ENCODE results near the gene FRMD6.

FRMD6 gene

GRCh38 chr14:51726166-51726899 lies 74.6 kb downstream of the FRMD6 start:
- DNase-seq (ENCODE audit: extremely low spot score) = no peak
- ChIA-PET CTCF (no interaction called here), POLR2A (no interaction called here)
- TF ChIP-seq FOXM1 (IDR thresholded peaks at IDR 0.05; ENCODE audit: borderline replicate concordance) = no peak
- no peak for TF ChIP-seq ELF4 (IDR thresholded peaks at IDR 0.05)
- no peak for TF ChIP-seq SUZ12 (IDR thresholded peaks at IDR 0.05)
- no peak for TF ChIP-seq NFRKB (IDR thresholded peaks at IDR 0.05)
- no peak for TF ChIP-seq SP1 (IDR thresholded peaks at IDR 0.05)
- TF ChIP-seq FOXK2 (IDR thresholded peaks at IDR 0.05) = no peak
- no peak for TF ChIP-seq L3MBTL2 (conservative IDR thresholded peaks at IDR 0.05)
- no peak for TF ChIP-seq HDGF (IDR thresholded peaks at IDR 0.05; ENCODE audit: borderline replicate concordance)
- TF ChIP-seq ARNT (IDR thresholded peaks at IDR 0.05) = no peak
- no peak for TF ChIP-seq PKNOX1 (IDR thresholded peaks at IDR 0.05)

GRCh38 chr14:51727526-51727925 lies 75.8 kb downstream of the FRMD6 start:
- no peak for DNase-seq (ENCODE audit: extremely low spot score)
- TF ChIP-seq NFRKB (IDR thresholded peaks at IDR 0.05) (no peak), PKNOX1 (IDR thresholded peaks at IDR 0.05) (no peak), LEF1 (IDR thresholded peaks at IDR 0.05; ENCODE audit: borderline replicate concordance) (no peak), FOXM1 (IDR thresholded peaks at IDR 0.05; ENCODE audit: borderline replicate concordance) (no peak), L3MBTL2 (conservative IDR thresholded peaks at IDR 0.05) (no peak), ARNT (IDR thresholded peaks at IDR 0.05) (no peak), ELF4 (IDR thresholded peaks at IDR 0.05) (no peak), BHLHE40 (IDR thresholded peaks at IDR 0.05; ENCODE audit: borderline replicate concordance) (no peak), SP1 (IDR thresholded peaks at IDR 0.05) (no peak), TARDBP (IDR thresholded peaks at IDR 0.05) (no peak)
- ChIA-PET POLR2A (no interaction called here), CTCF (no interaction called here)

DNA sequence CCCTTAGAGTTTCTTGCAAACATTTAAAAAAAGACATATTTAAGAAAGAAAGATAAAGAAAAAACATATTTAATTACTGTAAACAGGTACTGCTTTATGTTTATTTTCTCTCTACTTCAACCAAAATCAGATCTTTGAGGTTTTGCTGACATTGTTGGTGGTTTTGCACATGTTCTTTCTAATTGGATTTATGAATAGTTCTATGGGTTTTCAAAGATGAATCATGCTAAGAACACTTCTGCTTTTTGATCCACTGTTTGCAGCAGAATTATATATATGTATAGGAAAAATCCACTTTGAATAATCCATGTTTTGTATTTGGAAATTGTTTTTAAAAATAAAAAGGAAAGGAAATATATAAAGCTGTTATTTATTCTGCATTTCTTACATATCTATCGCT lies 78.4 kb downstream of the FRMD6 start:
- no peak for DNase-seq (ENCODE audit: extremely low spot score)
- TF ChIP-seq L3MBTL2 (conservative IDR thresholded peaks at IDR 0.05) (no peak), TARDBP (IDR thresholded peaks at IDR 0.05) (no peak), BHLHE40 (IDR thresholded peaks at IDR 0.05; ENCODE audit: borderline replicate concordance) (no peak), ZNF384 (IDR thresholded peaks at IDR 0.05) (no peak), FOXA1 (IDR thresholded peaks at IDR 0.05) (no peak), FOXM1 (IDR thresholded peaks at IDR 0.05; ENCODE audit: borderline replicate concordance) (no peak), ELF4 (IDR thresholded peaks at IDR 0.05) (no peak), FOXK2 (IDR thresholded peaks at IDR 0.05) (no peak), HDGF (IDR thresholded peaks at IDR 0.05; ENCODE audit: borderline replicate concordance) (no peak), ARNT (IDR thresholded peaks at IDR 0.05) (no peak), PKNOX1 (IDR thresholded peaks at IDR 0.05) (no peak)
- ChIA-PET POLR2A (no interaction called here), CTCF (no interaction called here)

GRCh38 chr14:51730684-51731083 lies 79.0 kb downstream of the FRMD6 start:
- ChIA-PET POLR2A (no interaction called here), CTCF (no interaction called here)
- DNase-seq (ENCODE audit: extremely low spot score) = no peak
- TF ChIP-seq SUZ12 (IDR thresholded peaks at IDR 0.05) = no peak

- TF ChIP-seq LEF1 (IDR thresholded peaks at IDR 0.05; ENCODE audit: borderline replicate concordance) (no peak), BHLHE40 (IDR thresholded peaks at IDR 0.05; ENCODE audit: borderline replicate concordance) (no peak), HDGF (IDR thresholded peaks at IDR 0.05; ENCODE audit: borderline replicate concordance) (no peak), FOXK2 (IDR thresholded peaks at IDR 0.05) (no peak), ARNT (IDR thresholded peaks at IDR 0.05) (no peak), NFRKB (IDR thresholded peaks at IDR 0.05) (no peak), SP1 (IDR thresholded peaks at IDR 0.05) (no peak)
- CTCF ChIA-PET = interaction anchor here (0.6 kb wide), 1 partner anchor 304 kb away, joined by 8 read pairs; no protein-coding TSS in a partner anchor
- POLR2A ChIA-PET = no interaction called here
- no peak for DNase-seq (ENCODE audit: extremely low spot score)
Measured at GRCh38 chr14:51732494-51733112, 80.9 kb downstream of the FRMD6 start.

DNA sequence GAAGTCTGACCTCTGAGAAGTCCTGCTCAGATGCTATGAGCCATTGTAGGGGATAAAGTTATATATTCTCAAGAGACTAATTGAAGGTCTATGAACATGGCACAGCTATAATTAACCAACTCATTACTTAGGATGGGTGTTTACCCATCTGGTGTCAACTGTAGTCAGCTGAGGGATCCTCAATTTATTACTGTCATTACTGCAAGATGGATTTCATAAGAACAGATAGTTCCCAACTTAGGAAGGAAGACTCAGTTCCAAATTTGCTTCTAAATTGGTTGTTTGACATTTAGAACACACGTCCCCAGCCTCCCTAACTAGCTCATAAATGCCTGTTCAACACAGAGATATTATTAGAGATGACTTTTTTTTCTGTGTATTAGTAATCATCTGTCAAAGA lies 81.4 kb downstream of the FRMD6 start:
- ChIA-PET POLR2A (no interaction called here), CTCF (interaction anchor here (0.5 to 0.6 kb wide), 2 partner anchors 76 to 305 kb away, joined by 3 to 8 read pairs; no protein-coding TSS in a partner anchor)
- no peak for TF ChIP-seq L3MBTL2 (conservative IDR thresholded peaks at IDR 0.05)
- no peak for TF ChIP-seq FOXA1 (IDR thresholded peaks at IDR 0.05)
- no peak for TF ChIP-seq LEF1 (IDR thresholded peaks at IDR 0.05; ENCODE audit: borderline replicate concordance)
- no peak for TF ChIP-seq ZNF384 (IDR thresholded peaks at IDR 0.05)
- TF ChIP-seq NFRKB (IDR thresholded peaks at IDR 0.05) = no peak
- TF ChIP-seq FOXK2 (IDR thresholded peaks at IDR 0.05) = no peak
- no peak for TF ChIP-seq TARDBP (IDR thresholded peaks at IDR 0.05)
- no peak for TF ChIP-seq FOXM1 (IDR thresholded peaks at IDR 0.05; ENCODE audit: borderline replicate concordance)
- TF ChIP-seq SUZ12 (IDR thresholded peaks at IDR 0.05) = no peak
- TF ChIP-seq SP1 (IDR thresholded peaks at IDR 0.05) = no peak
- no peak for TF ChIP-seq ELF4 (IDR thresholded peaks at IDR 0.05)
- no peak for TF ChIP-seq PKNOX1 (IDR thresholded peaks at IDR 0.05)
- no peak for TF ChIP-seq ARNT (IDR thresholded peaks at IDR 0.05)
- no peak for TF ChIP-seq CTBP1 (IDR thresholded peaks at IDR 0.05; ENCODE audit: borderline replicate concordance)
- TF ChIP-seq HDGF (IDR thresholded peaks at IDR 0.05; ENCODE audit: borderline replicate concordance) = no peak
- no peak for TF ChIP-seq BHLHE40 (IDR thresholded peaks at IDR 0.05; ENCODE audit: borderline replicate concordance)
- DNase-seq (ENCODE audit: extremely low spot score) = no peak
